Hematopoietic multipotent progenitor cell treated with erythropoietin and hydrocortisone succinate and interleukin-3 and kit ligand, for 17 days (in vitro differentiated cells): Measurements from ENCODE around the gene NID1.

Experiments used
- DNase-seq: peaks from one replicate; pipeline ENCODE4 v3.0.0-alpha.2; 2015; ENCODE audit warnings: low spot score

NID1 gene

GRCh38 chr1:236066828-236067386, 2.0 kb upstream of the NID1 start:
- no peak for DNase-seq

GRCh38 chr1:236066054-236066453, 1.2 kb upstream of the NID1 start:
- DNase-seq, result no peak

GRCh38 chr1:236065509-236066005, 667 bp upstream of the NID1 start:
- no peak for DNase-seq

- no peak for DNase-seq
These were observed 794 bp downstream of the NID1 start for GRCh38 chr1:236063919-236064673.

- no peak for DNase-seq
These were observed 1.4 kb downstream of the NID1 start for GRCh38 chr1:236063551-236063918.

- DNase-seq, result no peak
These were observed 4.6 kb downstream of the NID1 start for GRCh38 chr1:236060286-236060685.

- DNase-seq, result no peak
These were observed 5.9 kb downstream of the NID1 start for GRCh38 chr1:236059011-236059410.

GRCh38 chr1:236058141-236058934, 6.6 kb downstream of the NID1 start:
- DNase-seq, result no peak

GRCh38 chr1:236057546-236057945, 7.3 kb downstream of the NID1 start:
- no peak for DNase-seq

GRCh38 chr1:236052232-236052993, 12.5 kb downstream of the NID1 start:
- DNase-seq, result no peak

GRCh38 chr1:236051242-236051791, 13.6 kb downstream of the NID1 start:
- DNase-seq, result no peak

- DNase-seq, result no peak
These were observed 19.1 kb downstream of the NID1 start for GRCh38 chr1:236045771-236046170.

- no peak for DNase-seq
These were observed 20.5 kb downstream of the NID1 start for GRCh38 chr1:236044341-236044740.

GRCh38 chr1:236041631-236042618, 23.0 kb downstream of the NID1 start:
- DNase-seq, result no peak

GRCh38 chr1:236039740-236040685, 24.9 kb downstream of the NID1 start:
- no peak for DNase-seq

- DNase-seq, result no peak
These were observed 26.9 kb downstream of the NID1 start for GRCh38 chr1:236038034-236038433.

- DNase-seq, result no peak
These were observed 29.2 kb downstream of the NID1 start for GRCh38 chr1:236035681-236036101.

- DNase-seq, result no peak
These were observed 31.6 kb downstream of the NID1 start for GRCh38 chr1:236033336-236033735.

GRCh38 chr1:236030534-236030933, 34.4 kb downstream of the NID1 start:
- DNase-seq, result no peak
